B cell (primary cell): Measurements from ENCODE around the gene TIAM1. TPM values are rescaled to one million over a fixed set of nuclear protein-coding genes. Genes with fewer than 3 reads are reported as not detected.

Source experiments
- ATAC-seq: fragments of 200-7000 bp; cut with Tn5 transposase; one replicate; pipeline ENCODE4 v1.10.0; 2021; ENCODE audit warnings: low read depth, mild to moderate bottlenecking, moderate number of reproducible peaks, moderate library complexity
- CTCF ChIA-PET: fragments of 350-600 bp; sonication (Branson Sonifier 250); formaldehyde crosslinking; loops from one replicate; lab custom pipeline; 2021; ENCODE audit warnings: antibody characterized with exemption, inconsistent platforms; lab: Charles Lee
- POLR2A ChIA-PET: fragments of 350-600 bp; sonication (Branson Sonifier 250); formaldehyde crosslinking; loops from one replicate; lab custom pipeline; 2021; ENCODE audit warnings: antibody characterized with exemption; lab: Charles Lee
- DNase-seq: peaks from one replicate; pipeline ENCODE4 v3.0.0; 2013
- H2AFZ ChIP-seq: 2 replicates; pipeline ENCODE4 v1.6.1; 2012; ENCODE audit warnings: mild to moderate bottlenecking, low read depth, low read length; ENCODE audit not compliant: insufficient read depth, poor library complexity, severe bottlenecking
- H3K27ac ChIP-seq, 2 donors: 1 replicate in 1 of 2; 2 replicates in 1 of 2; pipeline ENCODE4 v1.5.1; 2012 to 2013; ENCODE audit warnings: low read length in 2 of 2, mild to moderate bottlenecking in 2 of 2, moderate library complexity in 1 of 2
- H3K27me3 ChIP-seq, 4 experiments: fragments of 200-600 bp in 1 of 4; sonication (generic) in 1 of 4; replicated peaks in 1 of 4; 1 replicate in 2 of 4; 2 replicates in 2 of 4; pipeline versions ENCODE4 v1.6.1 to v1.7.0; 2013 to 2016; ENCODE audit warnings: low read length in 3 of 4, mild to moderate bottlenecking in 2 of 4, mixed read lengths in 1 of 4, moderate library complexity in 1 of 4; ENCODE audit not compliant: insufficient read depth in 4 of 4, control insufficient read depth in 3 of 4; ENCODE audit errors: control extremely low read depth in 1 of 4
- H3K36me3 ChIP-seq, 2 experiments: replicated peaks in 1 of 2; 1 replicate in 1 of 2; 2 replicates in 1 of 2; pipeline versions ENCODE4 v1.6.1 to v1.7.1; 2013; ENCODE audit warnings: low read length in 1 of 2; ENCODE audit not compliant: insufficient read depth in 2 of 2, control insufficient read depth in 1 of 2; ENCODE audit errors: control extremely low read depth in 1 of 2, extremely low read depth in 1 of 2
- H3K4me1 ChIP-seq, 2 donors: fragments of 200-600 bp in 1 of 2; sonication (generic) in 1 of 2; 1 replicate in 1 of 2; 2 replicates in 1 of 2; pipeline versions ENCODE4 v1.5.1 to v1.6.1; 2013 to 2017; ENCODE audit warnings: low read length in 2 of 2; ENCODE audit not compliant: control insufficient read depth in 2 of 2, insufficient read depth in 2 of 2
- H3K4me2 ChIP-seq: replicated peaks from 2 replicates; pipeline ENCODE3; 2012; ENCODE audit warnings: mild to moderate bottlenecking, low read depth, low read length; ENCODE audit not compliant: poor library complexity, severe bottlenecking
- H3K4me3 ChIP-seq, 5 experiments: fragments of 200-600 bp in 1 of 5; sonication (generic) in 1 of 5; 1 replicate in 3 of 5; 2 replicates in 2 of 5; pipeline versions ENCODE4 v1.5.1 to v1.7.0; 2011 to 2016; ENCODE audit warnings: low read length in 4 of 5, mild to moderate bottlenecking in 4 of 5, low read depth in 2 of 5, control low read depth in 1 of 5, moderate library complexity in 1 of 5; ENCODE audit not compliant: insufficient read depth in 1 of 5; ENCODE audit errors: control extremely low read depth in 1 of 5, extremely low read depth in 1 of 5
- H3K79me2 ChIP-seq: fragments of 200-600 bp; sonication (generic); one replicate; pipeline ENCODE4 v1.6.0; 2016; ENCODE audit warnings: low read length; ENCODE audit not compliant: control insufficient read depth, insufficient read depth
- H3K9ac ChIP-seq: fragments of 200-600 bp; sonication (generic); 2 replicates; pipeline ENCODE4 v1.6.1; 2017; ENCODE audit warnings: mild to moderate bottlenecking, low read length, moderate library complexity
- H3K9me3 ChIP-seq, 3 donors: one replicate each; pipeline versions ENCODE4 v1.6.1 to v1.7.1; 2013; ENCODE audit warnings: low read length in 2 of 3; ENCODE audit not compliant: control insufficient read depth in 2 of 3, insufficient read depth in 1 of 3; ENCODE audit errors: control extremely low read depth in 1 of 3
- H4K20me1 ChIP-seq: 2 replicates; pipeline ENCODE4 v1.6.0; 2012; ENCODE audit warnings: mild to moderate bottlenecking, low read length; ENCODE audit not compliant: insufficient read depth, control insufficient read depth, poor library complexity, severe bottlenecking
- H3K27ac Mint-ChIP-seq: one replicate; pipeline ENCODE4 v1.8.0; 2021; ENCODE audit warnings: mixed read lengths
- H3K27me3 Mint-ChIP-seq: one replicate; pipeline ENCODE4 v1.8.0; 2021; ENCODE audit warnings: mixed read lengths
- H3K4me1 Mint-ChIP-seq: one replicate; pipeline ENCODE4 v1.8.0; 2021; ENCODE audit warnings: mixed read lengths
- H3K4me3 Mint-ChIP-seq: one replicate; pipeline ENCODE4 v1.8.0; 2021; ENCODE audit warnings: mixed read lengths
- H3K9me3 Mint-ChIP-seq: one replicate; pipeline ENCODE4 v1.8.0; 2022; ENCODE audit warnings: mixed read lengths; ENCODE audit not compliant: insufficient read depth
- CTCF ChIP-seq: fragments of 200-600 bp; IDR thresholded peaks from one replicate; pipeline ENCODE4 v1.8.0; 2022; ENCODE audit warnings: antibody characterized with exemption, mild to moderate bottlenecking
- EZH2 ChIP-seq: IDR thresholded peaks from 2 replicates; pipeline ENCODE4 v1.6.1; 2012; ENCODE audit warnings: borderline replicate concordance, low read depth, mild to moderate bottlenecking, moderate library complexity, low read length; ENCODE audit not compliant: insufficient read depth, poor library complexity, severe bottlenecking
- WGBS: methylation state at CpG from one replicate; pipeline ENCODE4 v1.1.5; 2013; ENCODE audit warnings: missing lambda C conversion rate; ENCODE audit not compliant: insufficient coverage; 5-methylcytosine and 5-hydroxymethylcytosine counted together
- intact Hi-C: fragments of 100-400 bp; cut with micrococcal nuclease; formaldehyde crosslinking; loops from one replicate; pipeline ENCODE4 v1.10.0; 2022
- polyA plus RNA-seq: library from polyadenylated mRNA; depleted of rRNA; stranded (reverse); fragments of >200 nt; gene quantifications from 2 replicates; pipeline ENCODE4 v1.2.3, GENCODE V29; 2012
- total RNA-seq, 2 donors: library from RNA; stranded (reverse); fragments of 120-200 nt in 1 of 2; gene quantifications; 1 replicate in 1 of 2; 2 replicates in 1 of 2; pipeline versions ENCODE4 v1.2.3 to v1.2.4, GENCODE V29; 2013 to 2022

The TIAM1 gene
- total and polyA plus RNA-seq, 2 donors (not counting 1 experiment from before 2014, with no cell fraction given) = 0.51 to 1.0 TPM

- H3K27me3 Mint-ChIP-seq = no peaks in the 10 kb centered on the region
- no peak overlapping the region for H3K27ac Mint-ChIP-seq
- H3K4me1 Mint-ChIP-seq = peaks cover 8% of the 10 kb centered on the region
- no peak overlapping the region for H3K4me2 ChIP-seq
- H2AFZ ChIP-seq = no peak overlapping the region
- no peak overlapping the region for H3K27ac ChIP-seq
- intact Hi-C loops = no loop called here
- no peaks in the 10 kb centered on the region for H3K79me2 ChIP-seq
- CTCF ChIA-PET = no interaction called here
- ATAC-seq (no peak), DNase-seq (no peak)
- H3K9me3 Mint-ChIP-seq = no peaks in the 10 kb centered on the region
- H3K36me3 ChIP-seq = no peaks in the 10 kb centered on the region
- H3K4me1 ChIP-seq = no peaks in the 10 kb centered on the region
- no peaks in the 10 kb centered on the region for H3K9me3 ChIP-seq
- TF ChIP-seq EZH2 (no peak), CTCF (no peak)
- 96% methylated on average over 4 of the region's 12 CpGs for WGBS
- no peak overlapping the region for H3K9ac ChIP-seq
- no peaks in the 10 kb centered on the region for H4K20me1 ChIP-seq
- POLR2A ChIA-PET = no interaction called here
- no peaks in the 10 kb centered on the region for H3K27me3 ChIP-seq
- no peak overlapping the region for H3K4me3 Mint-ChIP-seq
- no peak overlapping the region for H3K4me3 ChIP-seq
These were observed 125.0 kb downstream of the TIAM1 start for GRCh38 chr21:31218830-31219608.

GRCh38 chr21:31216206-31216605 lies 127.9 kb downstream of the TIAM1 start:
- H3K36me3 ChIP-seq = no peaks in the 10 kb centered on the region
- ATAC-seq = no peak
- 97% methylated on average over 8 of the region's 10 CpGs for WGBS
- CTCF ChIA-PET = interaction anchor here (0.6 to 1.3 kb wide), 3 partner anchors 8 to 364 kb away, joined by 3 to 4 read pairs (median 3); no protein-coding TSS in a partner anchor
- no peaks in the 10 kb centered on the region for H3K27me3 ChIP-seq
- no peak overlapping the region for H3K4me2 ChIP-seq
- no peak overlapping the region for H3K27ac ChIP-seq
- Mint-ChIP-seq H3K9me3 (no peaks in the 10 kb centered on the region), H3K27ac (no peak overlapping the region), H3K4me3 (no peak overlapping the region), H3K4me1 (peaks cover 6% of the 10 kb centered on the region), H3K27me3 (no peaks in the 10 kb centered on the region)
- no peaks in the 10 kb centered on the region for H3K79me2 ChIP-seq
- H3K9ac ChIP-seq = no peak overlapping the region
- no peaks in the 10 kb centered on the region for H4K20me1 ChIP-seq
- no peaks in the 10 kb centered on the region for H3K4me1 ChIP-seq
- no peak for DNase-seq
- no peak for TF ChIP-seq EZH2
- no peak for TF ChIP-seq CTCF
- H3K9me3 ChIP-seq = no peaks in the 10 kb centered on the region
- H2AFZ ChIP-seq = no peak overlapping the region
- H3K4me3 ChIP-seq = no peak overlapping the region
- intact Hi-C loops = no loop called here
- POLR2A ChIA-PET = no interaction called here
